Measurements from ENCODE around the gene GJD3. TPM values are rescaled to one million over a fixed set of nuclear protein-coding genes. Genes with fewer than 3 reads are reported as not detected.

Gene GJD3
- total RNA-seq, 1 experiment from 2014 or later = not detected

- DNase-seq (ENCODE audit: low spot score) = peak; percentile 86
These were observed 23.4 kb downstream of the GJD3 start for GRCh38 chr17:40340880-40341807.

GRCh38 chr17:40340327-40340726 lies 24.2 kb downstream of the GJD3 start:
- DNase-seq (ENCODE audit: low spot score) = no peak

GRCh38 chr17:40338941-40339649 lies 25.4 kb downstream of the GJD3 start:
- no peak for DNase-seq (ENCODE audit: low spot score)

- DNase-seq (ENCODE audit: low spot score) = no peak
These were observed 26.5 kb downstream of the GJD3 start for GRCh38 chr17:40338058-40338457.

GRCh38 chr17:40337351-40337750 lies 27.2 kb downstream of the GJD3 start:
- DNase-seq (ENCODE audit: low spot score) = no peak

- no peak for DNase-seq (ENCODE audit: low spot score)
These were observed 28.9 kb downstream of the GJD3 start for GRCh38 chr17:40335620-40336019.

- DNase-seq (ENCODE audit: low spot score) = no peak
These were observed 30.6 kb downstream of the GJD3 start for GRCh38 chr17:40333781-40334448.

GRCh38 chr17:40331743-40332641 lies 32.5 kb downstream of the GJD3 start:
- peak; percentile 77 for DNase-seq (ENCODE audit: low spot score)

GRCh38 chr17:40330850-40331470 lies 33.6 kb downstream of the GJD3 start:
- DNase-seq (ENCODE audit: low spot score) = no peak

- DNase-seq (ENCODE audit: low spot score) = no peak
These were observed 34.4 kb downstream of the GJD3 start for GRCh38 chr17:40329839-40330794.

- DNase-seq (ENCODE audit: low spot score) = no peak
These were observed 36.2 kb downstream of the GJD3 start for GRCh38 chr17:40328386-40328766.

- DNase-seq (ENCODE audit: low spot score) = no peak
These were observed 36.7 kb downstream of the GJD3 start for GRCh38 chr17:40327735-40328385.

GRCh38 chr17:40327244-40327729 lies 37.2 kb downstream of the GJD3 start:
- no peak for DNase-seq (ENCODE audit: low spot score)

- DNase-seq (ENCODE audit: low spot score) = no peak
These were observed 37.7 kb downstream of the GJD3 start for GRCh38 chr17:40326832-40327199.

GRCh38 chr17:40326014-40326831 lies 38.3 kb downstream of the GJD3 start:
- DNase-seq (ENCODE audit: low spot score) = no peak

GRCh38 chr17:40325156-40326013 lies 39.2 kb downstream of the GJD3 start:
- no peak for DNase-seq (ENCODE audit: low spot score)

All from HT-29 (cell line).